Gastrocnemius medialis (tissue), 4 donors: ENCODE results near the gene SP110. TPM values are rescaled to one million over a fixed set of nuclear protein-coding genes. Genes with fewer than 3 reads are reported as not detected.
"Not testable (repeated sequence)": the region's sequence is repeated elsewhere in the genome, so short reads cannot be mapped to it uniquely, and the experiment has no call there.

Experiments used
- ATAC-seq, 2 donors: fragments of 150-250 bp; one replicate each; pipeline ENCODE4 v1.9.1; 2016
- DNase-seq, 2 donors: peaks; one replicate each; pipeline ENCODE4 v3.0.0-alpha.2; 2019
- H3K27ac ChIP-seq, 4 donors: fragments of 200-600 bp; sonication (generic); 1 replicate in 1 of 4; 2 replicates in 3 of 4; pipeline ENCODE4 v1.5.1; 2016 to 2018; ENCODE audit warnings: mild to moderate bottlenecking in 2 of 4, moderate library complexity in 1 of 4
- H3K27me3 ChIP-seq, 3 donors: fragments of 200-600 bp; sonication (generic) in 2 of 3; 1 replicate in 1 of 3; 2 replicates in 2 of 3; pipeline versions ENCODE4 v1.5.1 to v1.6.0; 2016 to 2019; ENCODE audit warnings: mild to moderate bottlenecking in 1 of 3, moderate library complexity in 1 of 3
- H3K36me3 ChIP-seq, 2 donors: fragments of 200-600 bp; sonication (generic) in 1 of 2; one replicate each; pipeline ENCODE4 v1.5.1; 2017 to 2018
- H3K4me1 ChIP-seq, 2 donors: fragments of 200-600 bp; sonication (generic) in 1 of 2; one replicate each; pipeline ENCODE4 v1.5.1; 2016 to 2017; ENCODE audit warnings: mild to moderate bottlenecking in 2 of 2
- H3K4me3 ChIP-seq, 4 donors: fragments of 200-600 bp; sonication (generic) in 3 of 4; 1 replicate in 1 of 4; 2 replicates in 3 of 4; pipeline ENCODE4 v1.5.1; 2016 to 2019; ENCODE audit warnings: mild to moderate bottlenecking in 2 of 4
- H3K9me3 ChIP-seq, 3 donors: fragments of 200-600 bp; sonication (generic) in 2 of 3; 1 replicate in 1 of 3; 2 replicates in 2 of 3; pipeline ENCODE4 v1.5.1; 2016 to 2019
- POLR2A ChIP-seq, 2 donors: fragments of 450-650 bp; IDR thresholded peaks; one replicate each; pipeline ENCODE4 v1.6.1; 2017; ENCODE audit warnings: antibody characterized with exemption in 2 of 2, mild to moderate bottlenecking in 2 of 2, moderate library complexity in 2 of 2
- in situ Hi-C, 4 donors: fragments of 200-750 bp; cut with MboI; loops; one replicate each; pipeline versions ENCODE4 v1.15.0 to v1.8.0; 2017; ENCODE audit warnings: low sequenced_read_pairs in 4 of 4
- intact Hi-C: fragments of 100-400 bp; cut with DNase I; formaldehyde crosslinking; loops from one replicate; pipeline ENCODE4 v1.15.1; 2023; ENCODE audit warnings: low total_unique reads
- total RNA-seq, 4 donors: library from RNA; depleted of rRNA; stranded (reverse); fragments of >200 nt; gene quantifications; one replicate each; pipeline versions ENCODE4 v1.1.0 to v1.2.3, GENCODE V29; 2016
- TF ChIP-seq, protein P1 (sequence below), 5 experiments: fragments of 450-650 bp in 3 of 5; fragments of 200-600 bp in 2 of 5; sonication (generic) in 2 of 5; IDR thresholded peaks in 4 of 5; conservative IDR thresholded peaks in 1 of 5; 1 replicate in 4 of 5; 2 replicates in 1 of 5; pipeline ENCODE4 v1.5.1; 2016 to 2019; ENCODE audit warnings: antibody characterized with exemption in 5 of 5, mild to moderate bottlenecking in 3 of 5, moderate library complexity in 3 of 5

The SP110 gene
- total RNA-seq, 4 donors from 2014 or later = 3.0 to 7.0 (median 6.5) TPM

GRCh38 chr2:230128623-230129342, 91.0 kb downstream of the SP110 start:
- in situ Hi-C loops = no loop called here
- Histone ChIP-seq H3K27me3 (no peaks in the 10 kb centered on the region), H3K9me3 (no peaks in the 10 kb centered on the region), H3K4me3 (peak overlapping the region in 1 of 4 donors; percentile 7), H3K27ac (peak overlapping the region; percentile 40 to 74 (median 72)), H3K4me1 (peaks cover 3 to 18% of the 10 kb centered on the region in 2 donors), H3K36me3 (no peaks in the 10 kb centered on the region)
- intact Hi-C loops = no loop called here
- TF ChIP-seq, protein P1, sequence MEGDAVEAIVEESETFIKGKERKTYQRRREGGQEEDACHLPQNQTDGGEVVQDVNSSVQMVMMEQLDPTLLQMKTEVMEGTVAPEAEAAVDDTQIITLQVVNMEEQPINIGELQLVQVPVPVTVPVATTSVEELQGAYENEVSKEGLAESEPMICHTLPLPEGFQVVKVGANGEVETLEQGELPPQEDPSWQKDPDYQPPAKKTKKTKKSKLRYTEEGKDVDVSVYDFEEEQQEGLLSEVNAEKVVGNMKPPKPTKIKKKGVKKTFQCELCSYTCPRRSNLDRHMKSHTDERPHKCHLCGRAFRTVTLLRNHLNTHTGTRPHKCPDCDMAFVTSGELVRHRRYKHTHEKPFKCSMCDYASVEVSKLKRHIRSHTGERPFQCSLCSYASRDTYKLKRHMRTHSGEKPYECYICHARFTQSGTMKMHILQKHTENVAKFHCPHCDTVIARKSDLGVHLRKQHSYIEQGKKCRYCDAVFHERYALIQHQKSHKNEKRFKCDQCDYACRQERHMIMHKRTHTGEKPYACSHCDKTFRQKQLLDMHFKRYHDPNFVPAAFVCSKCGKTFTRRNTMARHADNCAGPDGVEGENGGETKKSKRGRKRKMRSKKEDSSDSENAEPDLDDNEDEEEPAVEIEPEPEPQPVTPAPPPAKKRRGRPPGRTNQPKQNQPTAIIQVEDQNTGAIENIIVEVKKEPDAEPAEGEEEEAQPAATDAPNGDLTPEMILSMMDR (IDR thresholded peaks at IDR 0.05 in 4 of 5, conservative IDR thresholded peaks at IDR 0.05 in 1 of 5) = no peak
- TF ChIP-seq POLR2A (IDR thresholded peaks at IDR 0.05) = no peak
- DNase-seq = no peak
- no peak for ATAC-seq

GRCh38 chr2:230127195-230127594, 92.6 kb downstream of the SP110 start:
- H3K9me3 ChIP-seq = no peaks in the 10 kb centered on the region
- in situ Hi-C loops (no loop called here), intact Hi-C loops (no loop called here)
- DNase-seq (no peak), ATAC-seq (no peak)
- no peak overlapping the region for H3K27ac ChIP-seq
- peaks cover 3 to 18% of the 10 kb centered on the region in 2 donors for H3K4me1 ChIP-seq
- H3K4me3 ChIP-seq = no peak overlapping the region
- H3K27me3 ChIP-seq = no peaks in the 10 kb centered on the region
- H3K36me3 ChIP-seq = no peaks in the 10 kb centered on the region
- no peak for TF ChIP-seq POLR2A (IDR thresholded peaks at IDR 0.05)
- TF ChIP-seq, protein P1 (IDR thresholded peaks at IDR 0.05 in 4 of 5, conservative IDR thresholded peaks at IDR 0.05 in 1 of 5) = no peak

- Histone ChIP-seq H3K27me3 (no peaks in the 10 kb centered on the region), H3K36me3 (no peaks in the 10 kb centered on the region), H3K4me1 (peaks cover 3 to 9% of the 10 kb centered on the region in 2 donors), H3K4me3 (no peak overlapping the region), H3K27ac (no peak overlapping the region), H3K9me3 (no peaks in the 10 kb centered on the region)
- intact Hi-C loops = no loop called here
- in situ Hi-C loops = no loop called here
- no peak for TF ChIP-seq POLR2A (IDR thresholded peaks at IDR 0.05)
- TF ChIP-seq, protein P1 (IDR thresholded peaks at IDR 0.05 in 4 of 5, conservative IDR thresholded peaks at IDR 0.05 in 1 of 5) = no peak
- DNase-seq (peak in 1 of 2 donors; percentile 24), ATAC-seq (no peak)
Measured at GRCh38 chr2:230124757-230125431, 94.9 kb downstream of the SP110 start.

- DNase-seq = no peak
- Histone ChIP-seq H3K4me1 (peaks cover under 1 to 4% of the 10 kb centered on the region in 2 donors), H3K9me3 (no peaks in the 10 kb centered on the region), H3K27ac (no peak overlapping the region), H3K4me3 (no peak overlapping the region), H3K27me3 (no peaks in the 10 kb centered on the region), H3K36me3 (no peaks in the 10 kb centered on the region)
- ATAC-seq = no peak
- TF ChIP-seq, protein P1 (IDR thresholded peaks at IDR 0.05 in 4 of 5, conservative IDR thresholded peaks at IDR 0.05 in 1 of 5) = no peak
- TF ChIP-seq POLR2A (IDR thresholded peaks at IDR 0.05) = no peak
- in situ Hi-C loops = no loop called here
- intact Hi-C loops = no loop called here
Measured at GRCh38 chr2:230124235-230124634, 95.5 kb downstream of the SP110 start.

- intact Hi-C loops, H3K36me3 ChIP-seq, H3K27ac ChIP-seq, ATAC-seq, H3K9me3 ChIP-seq, DNase-seq, H3K27me3 ChIP-seq, H3K4me1 ChIP-seq, H3K4me3 ChIP-seq, in situ Hi-C loops: not testable (repeated sequence)
Measured at GRCh38 chr2:230120376-230120775, 99.4 kb downstream of the SP110 start.

GRCh38 chr2:230119827-230120226, 100.0 kb downstream of the SP110 start:
- ATAC-seq, in situ Hi-C loops, DNase-seq, H3K27me3 ChIP-seq, H3K4me3 ChIP-seq, H3K27ac ChIP-seq, H3K4me1 ChIP-seq, H3K36me3 ChIP-seq, H3K9me3 ChIP-seq, intact Hi-C loops: not testable (repeated sequence)
